H1 (cell line): ENCODE data around the gene CRYBG3. TPM values are rescaled to one million over a fixed set of nuclear protein-coding genes. Genes with fewer than 3 reads are reported as not detected.

ENCODE experiments used
- CTCF ChIA-PET: fragments of 300-600 bp; sonication (Branson Sonifier 250); formaldehyde crosslinking; loops from one replicate; lab custom pipeline; 2021; ENCODE audit not compliant: partially characterized antibody; lab: Charles Lee
- POLR2A ChIA-PET: fragments of 300-600 bp; sonication (Branson Sonifier 250); formaldehyde crosslinking; loops from one replicate; lab custom pipeline; 2021; ENCODE audit warnings: inconsistent platforms; ENCODE audit not compliant: partially characterized antibody; lab: Charles Lee
- DNase-seq, 2 experiments: peaks; one replicate each; pipeline versions ENCODE4 v3.0.0 to v3.0.0-alpha.2; 2010 to 2022; ENCODE audit warnings: low spot score in 2 of 2, low read depth in 1 of 2, mixed read lengths in 1 of 2
- FAIRE-seq: peaks from 2 replicates; lab custom pipeline; 2011; peaks lifted over from hg19 to GRCh38; lab: Jason Lieb, UNC
- H2AFZ ChIP-seq: 2 replicates; pipeline ENCODE4 v1.8.1; 2012; ENCODE audit warnings: low read length, inconsistent platforms
- H2AK5ac ChIP-seq: 2 replicates; pipeline ENCODE4 v1.6.1; 2013; ENCODE audit warnings: low read depth, low read length
- H2BK120ac ChIP-seq: replicated peaks from 2 replicates; pipeline ENCODE3; 2013; ENCODE audit warnings: low read depth, low read length, inconsistent platforms
- H2BK12ac ChIP-seq: 2 replicates; pipeline ENCODE4 v1.6.1; 2013; ENCODE audit warnings: low read depth, low read length
- H2BK15ac ChIP-seq: 2 replicates; pipeline ENCODE4 v1.6.1; 2013; ENCODE audit warnings: low read length
- H2BK20ac ChIP-seq: 2 replicates; pipeline ENCODE4 v1.6.1; 2013; ENCODE audit warnings: low read length
- H2BK5ac ChIP-seq: 2 replicates; pipeline ENCODE4 v1.6.1; 2013; ENCODE audit warnings: low read depth, low read length
- H3K14ac ChIP-seq: 2 replicates; pipeline ENCODE4 v1.6.1; 2013; ENCODE audit warnings: inconsistent platforms; ENCODE audit not compliant: insufficient read length
- H3K18ac ChIP-seq: 2 replicates; pipeline ENCODE4 v1.6.1; 2013; ENCODE audit warnings: low read length; ENCODE audit errors: extremely low read depth
- H3K23ac ChIP-seq: 2 replicates; pipeline ENCODE4 v1.6.1; 2013; ENCODE audit warnings: inconsistent platforms; ENCODE audit not compliant: insufficient read length
- H3K23me2 ChIP-seq: 2 replicates; pipeline ENCODE4 v1.6.1; 2013; ENCODE audit warnings: low read depth, low read length
- H3K27ac ChIP-seq: 2 replicates; pipeline ENCODE4 v1.6.1; 2011; ENCODE audit warnings: low read depth, low read length, inconsistent platforms
- H3K27me3 ChIP-seq, 4 experiments: replicated peaks in 1 of 4; 1 replicate in 1 of 4; 2 replicates in 3 of 4; pipeline versions ENCODE4 v1.6.1 to v1.8.1; 2011 to 2013; ENCODE audit warnings: low read length in 3 of 4, mild to moderate bottlenecking in 3 of 4, inconsistent platforms in 2 of 4, mixed read lengths in 2 of 4, moderate library complexity in 1 of 4; ENCODE audit not compliant: control insufficient read depth in 3 of 4, insufficient read depth in 3 of 4; ENCODE audit errors: extremely low read depth in 1 of 4
- H3K36me3 ChIP-seq, 4 experiments: 2 replicates each; pipeline versions ENCODE4 v1.6.1 to v1.8.1; 2011 to 2013; ENCODE audit warnings: mild to moderate bottlenecking in 4 of 4, low read length in 3 of 4, moderate library complexity in 2 of 4, control low read depth in 1 of 4, inconsistent platforms in 1 of 4; ENCODE audit not compliant: insufficient read depth in 4 of 4, control insufficient read depth in 2 of 4
- H3K4ac ChIP-seq: replicated peaks from 2 replicates; pipeline ENCODE3; 2013; ENCODE audit warnings: low read length, low read depth, mixed read lengths, inconsistent platforms; ENCODE audit not compliant: insufficient read length
- H3K4me1 ChIP-seq, 4 experiments: replicated peaks in 1 of 4; 1 replicate in 1 of 4; 2 replicates in 3 of 4; pipeline versions ENCODE4 v1.6.1 to v1.8.1; 2011 to 2013; ENCODE audit warnings: low read length in 3 of 4, inconsistent platforms in 2 of 4, mixed read lengths in 1 of 4; ENCODE audit not compliant: insufficient read depth in 4 of 4, control insufficient read depth in 3 of 4
- H3K4me2 ChIP-seq, 2 experiments: 2 replicates each; pipeline versions ENCODE4 v1.6.1 to v1.8.1; 2011 to 2013; ENCODE audit warnings: low read depth in 2 of 2, low read length in 2 of 2, control low read depth in 1 of 2, inconsistent platforms in 1 of 2, mild to moderate bottlenecking in 1 of 2; ENCODE audit not compliant: insufficient read depth in 1 of 2
- H3K4me3 ChIP-seq, 4 experiments: fragments of 200-600, 300-600 bp in 1 of 4; sonication (generic), shearing (Covaris generic), sonication (Bioruptor Twin) in 1 of 4; 2 replicates each; pipeline versions ENCODE4 v1.5.1 to v1.8.1; 2011 to 2016; ENCODE audit warnings: low read length in 4 of 4, low read depth in 3 of 4, control low read depth in 2 of 4, inconsistent platforms in 2 of 4, mild to moderate bottlenecking in 2 of 4, mixed read lengths in 1 of 4, moderate library complexity in 1 of 4; ENCODE audit not compliant: insufficient read depth in 2 of 4; ENCODE audit errors: extremely low read depth in 1 of 4
- H3K56ac ChIP-seq: replicated peaks from 2 replicates; pipeline ENCODE3; 2013; ENCODE audit warnings: low read depth, mild to moderate bottlenecking, mixed read lengths, low read length, inconsistent platforms; ENCODE audit not compliant: insufficient read length
- H3K79me1 ChIP-seq: 2 replicates; pipeline ENCODE4 v1.6.1; 2013; ENCODE audit warnings: low read depth, low read length, control low read depth
- H3K79me2 ChIP-seq, 2 experiments: 2 replicates each; pipeline versions ENCODE4 v1.6.1 to v1.8.1; 2012 to 2013; ENCODE audit warnings: low read length in 2 of 2, mild to moderate bottlenecking in 2 of 2, inconsistent platforms in 1 of 2; ENCODE audit not compliant: insufficient read depth in 2 of 2, control insufficient read depth in 1 of 2
- H3K9ac ChIP-seq, 4 experiments: replicated peaks in 1 of 4; 1 replicate in 1 of 4; 2 replicates in 3 of 4; pipeline versions ENCODE4 v1.6.1 to v1.8.1; 2011 to 2013; ENCODE audit warnings: low read depth in 3 of 4, low read length in 3 of 4, control low read depth in 2 of 4, mild to moderate bottlenecking in 2 of 4, moderate library complexity in 2 of 4, inconsistent platforms in 1 of 4; ENCODE audit errors: extremely low read depth in 1 of 4
- H3K9me3 ChIP-seq, 2 experiments: 2 replicates each; pipeline versions ENCODE4 v1.6.1 to v1.8.1; 2012 to 2013; ENCODE audit warnings: mild to moderate bottlenecking in 2 of 2, moderate library complexity in 2 of 2, control low read depth in 1 of 2, inconsistent platforms in 1 of 2, low read depth in 1 of 2, low read length in 1 of 2, mixed read lengths in 1 of 2; ENCODE audit not compliant: insufficient read depth in 2 of 2
- H4K20me1 ChIP-seq, 2 experiments: replicated peaks in 1 of 2; 2 replicates each; pipeline versions ENCODE3 to v1.8.1; 2011 to 2013; ENCODE audit warnings: inconsistent platforms in 2 of 2, low read length in 2 of 2, mild to moderate bottlenecking in 1 of 2; ENCODE audit not compliant: insufficient read depth in 2 of 2, control insufficient read depth in 1 of 2
- H4K5ac ChIP-seq: 2 replicates; pipeline ENCODE4 v1.6.1; 2013; ENCODE audit warnings: low read length, low read depth, mixed read lengths, inconsistent platforms; ENCODE audit not compliant: insufficient read length
- H4K8ac ChIP-seq: 2 replicates; pipeline ENCODE4 v1.8.0; 2013; ENCODE audit warnings: mild to moderate bottlenecking, moderate library complexity, low read length, inconsistent platforms; ENCODE audit not compliant: insufficient read depth; ENCODE audit errors: extremely low read depth
- H4K91ac ChIP-seq: replicated peaks from 2 replicates; pipeline ENCODE3; 2013; ENCODE audit warnings: low read length, mixed read lengths, inconsistent platforms; ENCODE audit not compliant: insufficient read length
- BCL11A ChIP-seq, 2 experiments: IDR thresholded peaks; one replicate each; pipeline ENCODE4 v1.6.1; 2011; ENCODE audit warnings: low read depth in 2 of 2, low read length in 2 of 2, mild to moderate bottlenecking in 2 of 2
- BRCA1 ChIP-seq: IDR thresholded peaks from 2 replicates; pipeline ENCODE4 v1.6.1; 2012; ENCODE audit warnings: low read depth, low read length, improper control_type of control experiment
- CBX5 ChIP-seq: fragments of 300-800, 300-1000 bp; sonication (generic); IDR thresholded peaks from 2 replicates; pipeline ENCODE4 v1.7.1; 2016; ENCODE audit warnings: antibody characterized with exemption, low read length, low read depth
- CTBP2 ChIP-seq: IDR thresholded peaks from 2 replicates; pipeline ENCODE4 v1.7.0; 2011; ENCODE audit warnings: borderline replicate concordance, mild to moderate bottlenecking, moderate library complexity, mixed read lengths, low read length; ENCODE audit not compliant: insufficient read depth, insufficient read length
- HDAC2 ChIP-seq, 2 experiments: fragments of 300-600 bp in 1 of 2; sonication (generic) in 1 of 2; IDR thresholded peaks; 2 replicates each; pipeline ENCODE4 v1.6.1; 2011 to 2012; ENCODE audit warnings: low read depth in 2 of 2, low read length in 2 of 2, mild to moderate bottlenecking in 2 of 2, moderate library complexity in 2 of 2, borderline replicate concordance in 1 of 2, inconsistent platforms in 1 of 2
- MAFK ChIP-seq: IDR thresholded peaks from 2 replicates; pipeline ENCODE4 v1.6.1; 2012; ENCODE audit warnings: low read depth, mild to moderate bottlenecking, improper control_type of control experiment, low read length
- NRF1 ChIP-seq: IDR thresholded peaks from 2 replicates; pipeline ENCODE4 v1.6.1; 2011; ENCODE audit warnings: mild to moderate bottlenecking, low read depth, low read length, improper control_type of control experiment
- RNF2 ChIP-seq: fragments of 200-900, 300-1000 bp; sonication (generic); IDR thresholded peaks from 2 replicates; pipeline ENCODE4 v1.7.1; 2016; ENCODE audit warnings: borderline replicate concordance, low read depth, mild to moderate bottlenecking, antibody characterized with exemption, low read length; ENCODE audit not compliant: poor library complexity, severe bottlenecking; ENCODE audit errors: missing control alignments
- TEAD4 ChIP-seq: IDR thresholded peaks from 2 replicates; pipeline ENCODE4 v1.6.1; 2012; ENCODE audit warnings: low read depth, low read length, inconsistent platforms, mixed read lengths
- WGBS, 2 experiments: shearing (Covaris generic) in 1 of 2; methylation state at CpG; one replicate each; pipeline versions ENCODE4 v1.1.6 to v1.1.7; 2013 to 2015; ENCODE audit warnings: low lambda C conversion rate in 2 of 2, mixed read lengths in 2 of 2, inconsistent platforms in 1 of 2, low coverage in 1 of 2, missing lambda C conversion rate in 1 of 2; ENCODE audit not compliant: insufficient replicate concordance in 2 of 2, insufficient coverage in 1 of 2, insufficient read length in 1 of 2; ENCODE audit errors: extremely low coverage in 1 of 2, missing lambda C conversion rate in 1 of 2; 5-methylcytosine and 5-hydroxymethylcytosine counted together
- polyA plus RNA-seq, 7 experiments: library from polyadenylated mRNA; depleted of rRNA in 3 of 7; stranded (reverse) in 5 of 7; unstranded in 2 of 7; fragments of >200 nt in 5 of 7; fragments of 200-250 nt in 2 of 7; gene quantifications; 1 replicate in 5 of 7; 2 replicates in 1 of 7; 4 replicates in 1 of 7; pipeline versions ENCODE4 v1.2.1 to v1.2.3, GENCODE V29; 2011 to 2013; ENCODE audit warnings: missing spikeins in 2 of 7, mixed read lengths in 2 of 7
- total RNA-seq: library from RNA; stranded (reverse); fragmentation: NEBNext Ultra II Directional; extraction: Animal tissue kit (Norgen Biotek cat#: 25700); gene quantifications from 2 replicates; pipeline ENCODE4 v1.2.1, GENCODE V29; 2021
- TF ChIP-seq, protein P1 (sequence below): IDR thresholded peaks from 2 replicates; pipeline ENCODE4 v1.6.1; 2012; ENCODE audit warnings: inconsistent platforms
- TF ChIP-seq, protein P2 (sequence below): IDR thresholded peaks from 2 replicates; pipeline ENCODE4 v1.6.1; 2012; ENCODE audit warnings: low read length, inconsistent platforms

CRYBG3 gene
- total and polyA plus RNA-seq, 2 of the 8 experiments (the other 6 are each of a cell fraction or from before 2014, with no cell fraction given) = 2.1 to 8.0 TPM

DNA sequence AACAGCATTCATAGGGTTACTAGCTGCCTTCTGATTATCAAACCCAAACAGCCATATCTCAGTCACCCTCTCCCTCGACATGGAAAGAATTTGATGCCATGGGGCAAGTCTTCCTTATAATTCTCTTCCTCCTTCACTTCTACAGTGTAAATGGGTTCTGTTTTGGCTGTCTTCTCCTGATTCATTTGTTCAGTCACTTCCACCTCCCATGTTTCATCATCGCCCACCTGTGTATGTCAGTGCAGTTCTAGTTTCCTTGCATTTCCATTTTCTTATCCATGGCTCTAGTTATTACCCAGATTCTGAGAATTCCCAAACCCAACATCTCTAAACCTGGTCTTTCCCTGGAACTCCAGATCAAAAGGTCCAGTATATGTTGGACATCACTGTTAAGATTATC is 109.4 kb downstream of the CRYBG3 start:
- Histone ChIP-seq H3K4ac (no peak overlapping the region), H2BK20ac (no peak overlapping the region), H2BK120ac (no peak overlapping the region), H4K5ac (no peak overlapping the region), H3K14ac (no peak overlapping the region), H3K9me3 (no peaks in the 10 kb centered on the region), H3K36me3 (no peaks in the 10 kb centered on the region), H3K27me3 (no peaks in the 10 kb centered on the region), H3K4me1 (no peaks in the 10 kb centered on the region), H2AFZ (no peak overlapping the region), H3K79me1 (no peaks in the 10 kb centered on the region), H2BK12ac (no peak overlapping the region), H2BK15ac (no peak overlapping the region), H3K56ac (no peak overlapping the region), H3K4me3 (no peak overlapping the region), H2AK5ac (no peak overlapping the region), H3K79me2 (no peaks in the 10 kb centered on the region), H4K91ac (no peak overlapping the region), H3K4me2 (no peak overlapping the region), H2BK5ac (no peak overlapping the region), H3K9ac (no peak overlapping the region), H3K18ac (no peak overlapping the region), H4K20me1 (no peaks in the 10 kb centered on the region), H3K23ac (no peak overlapping the region), H3K27ac (no peak overlapping the region), H4K8ac (no peak overlapping the region), H3K23me2 (no peaks in the 10 kb centered on the region; the same call in 1 of the 2 replicates)
- POLR2A ChIA-PET = no interaction called here
- CTCF ChIA-PET = no interaction called here
- TF ChIP-seq RNF2 = no peak
- TF ChIP-seq CTBP2 = no peak
- no peak for TF ChIP-seq BCL11A (IDR thresholded peaks at IDR 0.05; ENCODE audit: low read depth in 2 of 2, low read length in 2 of 2)
- TF ChIP-seq NRF1 = no peak
- no peak for TF ChIP-seq CBX5
- no peak for TF ChIP-seq TEAD4
- TF ChIP-seq HDAC2 (IDR thresholded peaks at IDR 0.05; ENCODE audit: borderline replicate concordance in 1 of 2, low read depth in 2 of 2, low read length in 2 of 2) = no peak
- TF ChIP-seq, protein P1, sequence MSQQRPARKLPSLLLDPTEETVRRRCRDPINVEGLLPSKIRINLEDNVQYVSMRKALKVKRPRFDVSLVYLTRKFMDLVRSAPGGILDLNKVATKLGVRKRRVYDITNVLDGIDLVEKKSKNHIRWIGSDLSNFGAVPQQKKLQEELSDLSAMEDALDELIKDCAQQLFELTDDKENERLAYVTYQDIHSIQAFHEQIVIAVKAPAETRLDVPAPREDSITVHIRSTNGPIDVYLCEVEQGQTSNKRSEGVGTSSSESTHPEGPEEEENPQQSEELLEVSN = no peak
- TF ChIP-seq, protein P2, sequence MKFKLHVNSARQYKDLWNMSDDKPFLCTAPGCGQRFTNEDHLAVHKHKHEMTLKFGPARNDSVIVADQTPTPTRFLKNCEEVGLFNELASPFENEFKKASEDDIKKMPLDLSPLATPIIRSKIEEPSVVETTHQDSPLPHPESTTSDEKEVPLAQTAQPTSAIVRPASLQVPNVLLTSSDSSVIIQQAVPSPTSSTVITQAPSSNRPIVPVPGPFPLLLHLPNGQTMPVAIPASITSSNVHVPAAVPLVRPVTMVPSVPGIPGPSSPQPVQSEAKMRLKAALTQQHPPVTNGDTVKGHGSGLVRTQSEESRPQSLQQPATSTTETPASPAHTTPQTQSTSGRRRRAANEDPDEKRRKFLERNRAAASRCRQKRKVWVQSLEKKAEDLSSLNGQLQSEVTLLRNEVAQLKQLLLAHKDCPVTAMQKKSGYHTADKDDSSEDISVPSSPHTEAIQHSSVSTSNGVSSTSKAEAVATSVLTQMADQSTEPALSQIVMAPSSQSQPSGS = no peak
- no peak for TF ChIP-seq MAFK
- no peak for TF ChIP-seq BRCA1
- WGBS, 2 experiments = 68% methylated on average over 2 of the region's 2 CpGs; no CpG with 5 or more reads in 1 of the 2 experiments
- FAIRE-seq = no peak
- DNase-seq = no peak
